Measurements from ENCODE around the gene CDH23. TPM values are rescaled to one million over a fixed set of nuclear protein-coding genes. Genes with fewer than 3 reads are reported as not detected.

Gene CDH23
- polyA plus RNA-seq, 1 donor (not counting 4 experiments of a cell fraction or from before 2014, with no cell fraction given), result 0.01 TPM

- FAIRE-seq, result no peak
- no peak for DNase-seq (ENCODE audit: low read depth, low spot score)
These were observed 219.0 kb downstream of the CDH23 start for GRCh38 chr10:71615538-71616329.

GRCh38 chr10:71616817-71617654 lies 220.3 kb downstream of the CDH23 start:
- Histone ChIP-seq H3K9me3 (ENCODE audit: control insufficient read depth, low read depth, low read length) (no peaks in the 10 kb centered on the region), H3K4me3 (ENCODE audit: control insufficient read depth in 2 of 3, extremely low read depth in 1 of 3, insufficient read depth in 2 of 3, low read depth in 1 of 3, low read length in 3 of 3) (no peak overlapping the region), H3K79me2 (ENCODE audit: control insufficient read depth, insufficient read depth, low read length) (no peaks in the 10 kb centered on the region), H3K4me1 (ENCODE audit: control insufficient read depth, extremely low read depth, insufficient read depth, low read length) (no peaks in the 10 kb centered on the region), H3K4me2 (ENCODE audit: control insufficient read depth, extremely low read depth, insufficient read depth, low read depth, low read length) (no peak overlapping the region), H4K20me1 (ENCODE audit: control insufficient read depth, extremely low read depth, insufficient read depth, low read length) (no peaks in the 10 kb centered on the region), H3K27me3 (ENCODE audit: control insufficient read depth, extremely low read depth, insufficient read depth, low read length) (peaks cover 3% of the 10 kb centered on the region), H3K9me1 (ENCODE audit: control insufficient read depth, extremely low read depth, insufficient read depth, low read length) (no peaks in the 10 kb centered on the region), H3K9ac (ENCODE audit: control insufficient read depth, extremely low read depth, insufficient read depth, low read length) (no peak overlapping the region), H2AFZ (ENCODE audit: control insufficient read depth, low read length) (no peak overlapping the region), H3K27ac (ENCODE audit: control insufficient read depth, insufficient read depth, low read length) (no peak overlapping the region), H3K36me3 (ENCODE audit: control insufficient read depth in 2 of 2, extremely low read depth in 1 of 2, insufficient read depth in 2 of 2, low read length in 2 of 2) (no peaks in the 10 kb centered on the region)
- dilution Hi-C loops (cut with MboI; ENCODE audit: extremely low pct_ligation_motif_present, low sequenced_read_pairs), result no loop called here
- FAIRE-seq (no peak), DNase-seq (ENCODE audit: low read depth, low spot score) (no peak)
- TF ChIP-seq EZH2 (IDR thresholded peaks at IDR 0.05; ENCODE audit: low read length), result no peak
- no peak for TF ChIP-seq CTCF (optimal IDR thresholded peaks at IDR 0.05 in 1 of 3, IDR thresholded peaks at IDR 0.05 in 1 of 3, conservative IDR thresholded peaks at IDR 0.05 in 1 of 3; ENCODE audit: extremely low read depth in 1 of 3, insufficient read depth in 2 of 3, low read length in 3 of 3)

More at GRCh38 chr10:71615538-71616329, 219.0 kb downstream of the CDH23 start:
- H3K79me2 ChIP-seq (ENCODE audit: control insufficient read depth, insufficient read depth, low read length), result no peaks in the 10 kb centered on the region
- TF ChIP-seq EZH2 (IDR thresholded peaks at IDR 0.05; ENCODE audit: low read length), result no peak
- no peak for TF ChIP-seq CTCF (optimal IDR thresholded peaks at IDR 0.05 in 1 of 3, IDR thresholded peaks at IDR 0.05 in 1 of 3, conservative IDR thresholded peaks at IDR 0.05 in 1 of 3; ENCODE audit: extremely low read depth in 1 of 3, insufficient read depth in 2 of 3, low read length in 3 of 3)
- no peaks in the 10 kb centered on the region for H3K36me3 ChIP-seq (ENCODE audit: control insufficient read depth in 2 of 2, extremely low read depth in 1 of 2, insufficient read depth in 2 of 2, low read length in 2 of 2)
- H3K9ac ChIP-seq (ENCODE audit: control insufficient read depth, extremely low read depth, insufficient read depth, low read length), result no peak overlapping the region
- H2AFZ ChIP-seq (ENCODE audit: control insufficient read depth, low read length), result no peak overlapping the region
- no peak overlapping the region for H3K4me3 ChIP-seq (ENCODE audit: control insufficient read depth in 2 of 3, extremely low read depth in 1 of 3, insufficient read depth in 2 of 3, low read depth in 1 of 3, low read length in 3 of 3)
- no peaks in the 10 kb centered on the region for H4K20me1 ChIP-seq (ENCODE audit: control insufficient read depth, extremely low read depth, insufficient read depth, low read length)
- no peaks in the 10 kb centered on the region for H3K9me1 ChIP-seq (ENCODE audit: control insufficient read depth, extremely low read depth, insufficient read depth, low read length)
- H3K27ac ChIP-seq (ENCODE audit: control insufficient read depth, insufficient read depth, low read length), result no peak overlapping the region
- no peaks in the 10 kb centered on the region for H3K9me3 ChIP-seq (ENCODE audit: control insufficient read depth, low read depth, low read length)
- H3K4me2 ChIP-seq (ENCODE audit: control insufficient read depth, extremely low read depth, insufficient read depth, low read depth, low read length), result no peak overlapping the region
- H3K4me1 ChIP-seq (ENCODE audit: control insufficient read depth, extremely low read depth, insufficient read depth, low read length), result no peaks in the 10 kb centered on the region
- dilution Hi-C loops (cut with MboI; ENCODE audit: extremely low pct_ligation_motif_present, low sequenced_read_pairs), result no loop called here
- H3K27me3 ChIP-seq (ENCODE audit: control insufficient read depth, extremely low read depth, insufficient read depth, low read length), result peaks cover 3% of the 10 kb centered on the region
